GM12891 (cell line): ENCODE results near the gene FANCC.

ENCODE experiments used
- POLR2A ChIP-seq: IDR thresholded peaks from 2 replicates; pipeline ENCODE4 v1.6.1; 2011; ENCODE audit warnings: low read depth, low read length, control low read depth
- TAF1 ChIP-seq: IDR thresholded peaks from 2 replicates; pipeline ENCODE4 v1.6.1; 2011; ENCODE audit warnings: low read depth, low read length, control low read depth

DNA sequence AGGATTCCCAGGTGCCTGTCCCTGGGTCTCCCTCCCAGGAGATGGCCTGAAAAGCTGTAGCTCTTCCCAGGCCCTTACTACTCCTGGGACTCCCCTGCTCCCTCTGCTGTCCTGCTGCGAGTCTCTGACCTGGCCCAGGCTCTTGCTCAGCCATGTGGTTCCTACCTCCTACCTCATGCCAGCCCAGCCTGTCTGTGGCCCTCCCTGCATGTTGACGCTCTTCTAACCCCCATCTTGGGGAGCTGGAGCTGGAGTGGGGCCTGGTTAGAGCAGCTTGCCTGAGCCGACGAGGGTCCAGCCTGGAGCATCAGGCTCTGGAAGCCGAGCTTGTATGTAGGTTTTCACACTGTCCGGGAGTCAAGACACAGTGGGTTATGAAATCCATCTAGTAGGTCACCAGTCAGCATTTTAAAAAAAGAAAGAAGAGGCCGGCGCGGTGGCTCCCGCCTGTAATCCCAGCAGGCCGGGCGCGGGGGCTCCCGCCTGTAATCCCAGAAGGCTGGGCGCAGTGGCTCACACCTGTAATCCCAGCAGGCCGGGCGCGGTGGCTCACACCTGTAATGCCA lies 244.4 kb downstream of the FANCC start:
- TF ChIP-seq POLR2A (no peak), TAF1 (no peak)
